NT2/D1 (cell line): Measurements from ENCODE around the gene SOX12.

Experiments
- SUZ12 ChIP-seq: IDR thresholded peaks from 2 replicates; pipeline ENCODE4 v1.6.1; 2011; ENCODE audit not compliant: insufficient read length, insufficient read depth; ENCODE audit errors: extremely low read depth
- YY1 ChIP-seq: IDR thresholded peaks from 2 replicates; pipeline ENCODE4 v1.6.1; 2011; ENCODE audit not compliant: insufficient read length, insufficient read depth

- TF ChIP-seq SUZ12 = no peak
- no peak for TF ChIP-seq YY1
Observed at GRCh38 chr20:376750-377149, 51.4 kb downstream of the SOX12 start.
